IPS-18c (cell line): ENCODE results near the gene ZSCAN5A.
"Not testable (repeated sequence)": the region's sequence is repeated elsewhere in the genome, so short reads cannot be mapped to it uniquely, and the experiment has no call there.

Experiments used
- H3K4me3 ChIP-seq: 2 replicates; pipeline ENCODE4 v1.7.0; 2013; ENCODE audit warnings: low read depth, mild to moderate bottlenecking, low read length, moderate library complexity; ENCODE audit not compliant: insufficient read depth
- H3K9me3 ChIP-seq: one replicate; pipeline ENCODE4 v1.6.1; 2013; ENCODE audit warnings: mild to moderate bottlenecking, low read length, moderate library complexity; ENCODE audit not compliant: control insufficient read depth, insufficient read depth

Gene ZSCAN5A

DNA sequence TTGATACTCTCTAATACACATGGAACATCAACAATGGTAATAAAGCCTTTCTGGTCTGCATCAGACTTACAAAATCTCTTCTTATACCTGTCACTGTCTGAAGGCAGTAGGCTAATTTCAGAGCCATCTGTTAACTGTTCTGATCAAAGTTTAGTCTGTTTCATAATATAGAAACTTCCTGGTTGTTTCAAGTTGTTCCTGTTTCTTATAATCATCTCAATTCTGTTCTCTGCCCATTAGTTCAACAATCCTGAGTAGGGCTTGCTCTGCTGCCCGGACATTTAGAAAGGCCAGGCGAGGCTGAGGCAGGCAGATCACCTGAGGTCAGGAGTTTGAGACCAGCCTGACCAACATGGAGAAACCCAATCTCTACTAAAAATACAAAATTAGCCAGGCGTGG lies 5.4 kb upstream of the ZSCAN5A start:
- H3K4me3 ChIP-seq = no peak overlapping the region

GRCh38 chr19:56317749-56318148 lies 3.1 kb upstream of the ZSCAN5A start:
- peaks cover 2% of the 10 kb centered on the region for H3K9me3 ChIP-seq
- no peak overlapping the region for H3K4me3 ChIP-seq

More for the DNA sequence above, 5.4 kb upstream of the ZSCAN5A start:
- peaks cover 2% of the 10 kb centered on the region for H3K9me3 ChIP-seq

- H3K9me3 ChIP-seq = peaks cover 1% of the 10 kb centered on the region
- H3K4me3 ChIP-seq = no peak overlapping the region
Observed at GRCh38 chr19:56316728-56317127, 2.1 kb upstream of the ZSCAN5A start.

GRCh38 chr19:56315077-56315828 lies 614 bp upstream of the ZSCAN5A start:
- Histone ChIP-seq H3K4me3 (peak overlapping the region; percentile 66), H3K9me3 (no peaks in the 10 kb centered on the region)

- Histone ChIP-seq H3K4me3 (peak overlapping the region; percentile 66), H3K9me3 (no peaks in the 10 kb centered on the region)
Observed at GRCh38 chr19:56314018-56314380, 640 bp downstream of the ZSCAN5A start.

- Histone ChIP-seq H3K4me3 (no peak overlapping the region), H3K9me3 (no peaks in the 10 kb centered on the region)
Observed at GRCh38 chr19:56312787-56313657, 1.6 kb downstream of the ZSCAN5A start.

DNA sequence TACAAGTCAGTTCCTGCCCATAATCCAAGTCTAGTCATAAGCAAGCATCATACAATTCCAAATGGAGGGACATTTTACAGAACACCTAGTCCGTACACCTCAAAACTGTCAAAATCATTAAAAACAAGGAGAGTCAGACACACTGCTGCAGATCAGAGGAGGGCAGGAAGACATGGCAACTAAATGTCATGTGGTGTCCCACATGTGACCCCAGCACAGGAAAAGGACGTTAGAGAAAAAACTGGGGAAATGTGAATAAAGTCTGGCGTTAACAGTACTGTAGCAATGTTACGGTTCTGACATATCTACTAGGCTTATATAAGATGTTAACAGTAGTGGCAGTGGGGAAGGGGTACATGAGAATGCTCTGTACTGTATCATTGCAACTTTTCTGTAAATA lies 2.3 kb downstream of the ZSCAN5A start:
- H3K4me3 ChIP-seq = no peak overlapping the region
- H3K9me3 ChIP-seq = no peaks in the 10 kb centered on the region

DNA sequence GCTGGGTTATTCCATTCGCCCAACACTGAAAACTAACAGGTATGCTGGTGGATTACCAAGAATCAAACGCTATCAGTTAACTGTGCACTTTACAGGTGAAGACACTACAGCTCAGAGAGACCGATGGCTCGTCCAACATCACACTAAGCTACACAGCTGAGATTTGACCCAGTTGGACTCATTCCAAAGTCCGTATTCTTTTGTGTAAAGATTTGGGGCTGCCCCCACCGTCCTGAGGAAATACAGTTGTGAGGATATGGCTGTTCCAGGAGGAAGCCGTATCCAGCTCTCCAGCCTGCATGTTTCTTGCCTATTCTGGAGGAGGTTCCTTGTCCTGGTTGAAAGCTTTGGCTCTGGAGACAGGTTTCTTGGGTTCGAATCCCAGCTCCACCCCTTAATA lies 4.2 kb downstream of the ZSCAN5A start:
- Histone ChIP-seq H3K9me3 (no peaks in the 10 kb centered on the region), H3K4me3 (no peak overlapping the region)

GRCh38 chr19:56309511-56310185 lies 5.0 kb downstream of the ZSCAN5A start:
- Histone ChIP-seq H3K4me3 (no peak overlapping the region), H3K9me3 (no peaks in the 10 kb centered on the region)

- Histone ChIP-seq H3K4me3 (no peak overlapping the region), H3K9me3 (no peaks in the 10 kb centered on the region)
Observed at GRCh38 chr19:56308792-56309191, 5.8 kb downstream of the ZSCAN5A start.

GRCh38 chr19:56307062-56307461 lies 7.6 kb downstream of the ZSCAN5A start:
- H3K9me3 ChIP-seq, H3K4me3 ChIP-seq: not testable (repeated sequence)

DNA sequence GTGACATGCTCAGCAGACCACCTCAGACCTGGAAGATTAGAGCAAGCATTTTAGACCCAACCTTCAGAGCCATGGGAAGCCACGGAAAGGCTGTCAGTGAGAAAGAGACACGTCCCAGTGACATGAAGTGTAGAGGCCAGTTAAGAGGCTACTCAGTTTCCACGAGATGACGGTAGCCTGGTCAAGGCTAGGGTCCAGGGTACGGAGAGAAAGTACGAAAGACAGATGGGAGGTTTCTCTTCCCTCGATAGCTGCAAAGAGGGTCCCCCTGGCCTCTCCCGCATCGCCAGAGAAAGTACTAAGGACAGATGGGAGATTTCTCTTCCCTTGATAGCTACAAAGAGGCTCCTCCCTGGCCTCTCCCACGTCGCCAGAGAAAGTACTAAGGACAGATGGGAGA lies 8.6 kb downstream of the ZSCAN5A start:
- Histone ChIP-seq H3K4me3 (no peak overlapping the region), H3K9me3 (no peaks in the 10 kb centered on the region)

DNA sequence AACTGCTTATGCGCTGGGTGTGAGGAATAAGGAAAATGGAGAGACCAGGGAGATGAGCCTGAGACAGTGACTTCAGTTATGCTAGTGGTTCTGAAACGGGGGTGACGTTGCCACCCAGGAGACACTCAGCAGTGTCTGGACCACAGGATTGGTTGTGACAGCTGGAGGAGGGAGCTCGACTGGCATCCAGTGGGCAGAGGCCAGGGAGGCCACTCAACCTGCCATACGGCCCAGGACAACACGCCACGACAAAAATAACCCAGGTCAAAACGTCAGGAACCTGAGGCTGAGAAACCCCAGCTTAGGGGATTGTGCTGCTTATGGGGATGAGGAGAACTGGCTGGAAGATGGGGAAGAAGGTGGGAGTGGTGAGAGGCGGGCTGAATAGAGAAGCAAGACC lies 10.4 kb downstream of the ZSCAN5A start:
- Histone ChIP-seq H3K9me3 (no peaks in the 10 kb centered on the region), H3K4me3 (no peak overlapping the region)

- H3K9me3 ChIP-seq = no peaks in the 10 kb centered on the region
- no peak overlapping the region for H3K4me3 ChIP-seq
Observed at GRCh38 chr19:56301886-56302620, 12.6 kb downstream of the ZSCAN5A start.

DNA sequence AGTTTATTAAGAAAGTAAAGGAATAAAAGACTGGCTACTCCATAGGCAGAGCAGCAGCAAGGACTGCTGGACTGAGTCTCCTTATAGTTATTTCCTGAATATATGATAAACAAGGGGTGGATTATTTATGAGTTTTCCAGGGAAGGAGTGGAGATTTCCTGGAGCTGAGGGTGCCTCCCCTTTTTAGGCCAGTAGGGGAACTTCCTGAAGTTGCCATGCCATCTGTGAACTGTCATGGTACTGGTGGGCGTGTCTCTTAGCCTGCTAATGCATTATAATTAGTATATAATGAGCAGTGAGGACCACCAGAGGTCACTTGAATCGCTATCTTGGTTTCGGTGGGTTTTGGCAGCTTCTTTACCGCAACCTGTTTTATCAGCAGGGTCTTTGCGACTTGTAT lies 13.5 kb downstream of the ZSCAN5A start:
- H3K4me3 ChIP-seq = no peak overlapping the region
- no peaks in the 10 kb centered on the region for H3K9me3 ChIP-seq

- Histone ChIP-seq H3K9me3 (no peaks in the 10 kb centered on the region), H3K4me3 (no peak overlapping the region)
Observed at GRCh38 chr19:56299688-56300087, 15.0 kb downstream of the ZSCAN5A start.

GRCh38 chr19:56297010-56297409 lies 17.6 kb downstream of the ZSCAN5A start:
- Histone ChIP-seq H3K9me3 (no peaks in the 10 kb centered on the region), H3K4me3 (no peak overlapping the region)
